GM12878 (cell line): ENCODE data around the gene ABCB7. TPM values are rescaled to one million over a fixed set of nuclear protein-coding genes. Genes with fewer than 3 reads are reported as not detected.

ENCODE experiments used
- ATAC-seq: fragments of 200-7000 bp; cut with Tn5 transposase; 3 replicates; pipeline ENCODE4 v1.9.1; 2020; ENCODE audit warnings: mild to moderate bottlenecking, moderate library complexity
- BruUV-seq: library from RNA; stranded (reverse); fragments of 400-500 nt; replicated peaks from 2 replicates; lab custom pipeline; 2021; lab: Mats Ljungman, UMichigan
- CTCF ChIA-PET: fragments of 300-600 bp; sonication (Branson Sonifier 250); formaldehyde crosslinking; extraction: SDS; loops from one replicate; lab custom pipeline; 2021; ENCODE audit warnings: inconsistent platforms; lab: Yijun Ruan, JAX
- POLR2A ChIA-PET: fragments of 350-600 bp; formaldehyde crosslinking; extraction: SDS; loops from one replicate; lab custom pipeline; 2021; ENCODE audit warnings: inconsistent platforms; lab: Charles Lee
- RAD21 ChIA-PET: fragments of 300-600 bp; sonication (Branson Sonifier 250); formaldehyde crosslinking; loops from one replicate; lab custom pipeline; 2023; ENCODE audit warnings: antibody characterized with exemption; ENCODE audit not compliant: unreplicated experiment; lab: Charles Lee
- SMC1A ChIA-PET: fragments of 300-600 bp; sonication (Branson Sonifier 250); formaldehyde crosslinking; loops from one replicate; lab custom pipeline; 2023; ENCODE audit not compliant: unreplicated experiment, uncharacterized antibody; lab: Charles Lee
- DNase-seq: peaks from one replicate; pipeline ENCODE4 v3.0.0-alpha.2; 2011; ENCODE audit warnings: low read depth, low spot score
- FAIRE-seq: peaks from 3 replicates; lab custom pipeline; 2011; peaks lifted over from hg19 to GRCh38; lab: Jason Lieb, UNC
- H2AFZ ChIP-seq: 2 replicates; pipeline ENCODE4 v1.6.0; 2011; ENCODE audit warnings: low read depth, low read length, control low read depth; ENCODE audit not compliant: control insufficient read depth
- H3K27ac ChIP-seq: 2 replicates; pipeline ENCODE4 v1.5.1; 2011; ENCODE audit warnings: control low read depth; ENCODE audit not compliant: control insufficient read depth, insufficient read depth
- H3K27me3 ChIP-seq, 2 experiments: replicated peaks in 1 of 2; 2 replicates each; pipeline versions ENCODE4 v1.6.0 to v1.6.1; 2011; ENCODE audit warnings: low read length in 1 of 2; ENCODE audit not compliant: control insufficient read depth in 2 of 2, insufficient read depth in 2 of 2
- H3K36me3 ChIP-seq, 2 experiments: 2 replicates each; pipeline ENCODE4 v1.5.1; 2011; ENCODE audit warnings: low read length in 1 of 2; ENCODE audit not compliant: control insufficient read depth in 2 of 2, insufficient read depth in 2 of 2
- H3K4me1 ChIP-seq: 2 replicates; pipeline ENCODE4 v1.6.1; 2011; ENCODE audit warnings: mild to moderate bottlenecking, low read length, moderate library complexity, mixed read lengths; ENCODE audit not compliant: control insufficient read depth, insufficient read depth
- H3K4me2 ChIP-seq: 2 replicates; pipeline ENCODE4 v1.6.0; 2011; ENCODE audit warnings: control low read depth; ENCODE audit not compliant: control insufficient read depth, insufficient read depth
- H3K4me3 ChIP-seq: fragments of 200-600 bp; sonication (generic); 2 replicates; pipeline ENCODE4 v1.5.1; 2016
- H3K79me2 ChIP-seq: 2 replicates; pipeline ENCODE4 v1.6.0; 2011; ENCODE audit warnings: low read length; ENCODE audit not compliant: control insufficient read depth, insufficient read depth
- H3K9ac ChIP-seq: 2 replicates; pipeline ENCODE4 v1.8.0; 2011; ENCODE audit warnings: low read length, control low read depth, mixed read lengths; ENCODE audit not compliant: control insufficient read depth, insufficient read depth
- H3K9me3 ChIP-seq: replicated peaks from 3 replicates; pipeline ENCODE4 v1.5.1; 2011; ENCODE audit warnings: mild to moderate bottlenecking, low read length; ENCODE audit not compliant: control insufficient read depth, insufficient read depth
- H4K20me1 ChIP-seq: 2 replicates; pipeline ENCODE4 v1.6.0; 2011; ENCODE audit not compliant: control insufficient read depth, insufficient read depth
- BACH1 ChIP-seq: fragments of 450-650 bp; IDR thresholded peaks from 2 replicates; pipeline ENCODE4 v1.6.1; 2017; ENCODE audit warnings: mild to moderate bottlenecking, borderline replicate concordance
- BCLAF1 ChIP-seq: fragments of 450-650 bp; IDR thresholded peaks from 2 replicates; pipeline ENCODE4 v1.6.1; 2017; ENCODE audit warnings: antibody characterized with exemption, mild to moderate bottlenecking, moderate library complexity
- CBFB ChIP-seq: IDR thresholded peaks from 2 replicates; pipeline ENCODE4 v1.6.1; 2016; ENCODE audit warnings: antibody characterized with exemption, low read depth
- CEBPB ChIP-seq, 2 experiments: fragments of 150-350 bp in 1 of 2; IDR thresholded peaks; 2 replicates each; pipeline ENCODE4 v1.6.1; 2012 to 2014; ENCODE audit warnings: low read depth in 2 of 2, low read length in 2 of 2, borderline replicate concordance in 1 of 2, inconsistent platforms in 1 of 2
- EZH2 ChIP-seq: IDR thresholded peaks from 2 replicates; pipeline ENCODE4 v1.6.1; 2012; ENCODE audit warnings: low read depth, mild to moderate bottlenecking, control low read depth, inconsistent platforms, low read length, borderline replicate concordance; ENCODE audit not compliant: control insufficient read depth
- HSF1 ChIP-seq: fragments of 150-350 bp; IDR thresholded peaks from 2 replicates; pipeline ENCODE4 v1.6.1; 2014; ENCODE audit warnings: mild to moderate bottlenecking, low read depth, low read length
- MTA2 ChIP-seq: fragments of 450-650 bp; IDR thresholded peaks from 2 replicates; pipeline ENCODE4 v1.6.1; 2016; ENCODE audit warnings: low read depth, mild to moderate bottlenecking, moderate library complexity
- SMC3 ChIP-seq: IDR thresholded peaks from 2 replicates; pipeline ENCODE4 v1.6.1; 2011; ENCODE audit warnings: low read length, improper control_type of control experiment, borderline replicate concordance
- SP1 ChIP-seq: IDR thresholded peaks from one replicate; pipeline ENCODE4 v1.6.1; 2011; ENCODE audit warnings: low read depth, low read length
- TCF3 ChIP-seq: IDR thresholded peaks from 2 replicates; pipeline ENCODE4 v1.6.1; 2012; ENCODE audit warnings: low read depth, mild to moderate bottlenecking, low read length, borderline replicate concordance; ENCODE audit not compliant: insufficient read depth
- USF1 ChIP-seq: IDR thresholded peaks from 2 replicates; pipeline ENCODE4 v1.6.1; 2011; ENCODE audit warnings: borderline replicate concordance, low read depth, mild to moderate bottlenecking, moderate library complexity, mixed read lengths, low read length; ENCODE audit not compliant: insufficient read depth; ENCODE audit errors: extremely low read length
- ZNF24 ChIP-seq: fragments of 450-650 bp; IDR thresholded peaks from 2 replicates; pipeline ENCODE4 v1.6.1; 2017; ENCODE audit warnings: antibody characterized with exemption, mild to moderate bottlenecking
- ZNF687 ChIP-seq: fragments of 450-650 bp; IDR thresholded peaks from 2 replicates; pipeline ENCODE4 v1.6.1; 2017; ENCODE audit warnings: mild to moderate bottlenecking, moderate library complexity
- WGBS: methylation state at CpG from one replicate; pipeline ENCODE4 v1.1.6; 2016; ENCODE audit warnings: low lambda C conversion rate; ENCODE audit not compliant: insufficient replicate concordance, insufficient coverage; ENCODE audit errors: missing lambda C conversion rate; 5-methylcytosine and 5-hydroxymethylcytosine counted together
- in situ Hi-C: fragments of 300-500 bp; cut with MboI; formaldehyde crosslinking; loops from 9 replicates; pipeline ENCODE4 v1.14.3; 2018; ENCODE audit warnings: mixed read lengths
- intact Hi-C: fragments of 100-400 bp; cut with micrococcal nuclease; formaldehyde crosslinking; loops from one replicate; pipeline ENCODE4 v1.14.2; 2022; ENCODE audit not compliant: unreplicated experiment
- polyA plus RNA-seq, 11 experiments: library from polyadenylated mRNA; depleted of rRNA in 4 of 11; unstranded in 6 of 11; stranded (reverse) in 5 of 11; fragments of >200 nt; fragmentation: Nextera tagmentation in 4 of 11; fragmentation: Illumina TruSeq in 1 of 11; extraction: Ambion mirVana in 4 of 11; extraction: Trizol in 1 of 11; gene quantifications; 1 replicate in 1 of 11; 2 replicates in 10 of 11; pipeline versions ENCODE4 v1.2.1 to v1.2.3, GENCODE V29; 2011 to 2016; ENCODE audit warnings: inconsistent platforms in 2 of 11, missing spikeins in 2 of 11, low read depth in 1 of 11
- total RNA-seq, 4 experiments: library from RNA; depleted of rRNA in 3 of 4; stranded (reverse); fragments of >200 nt in 3 of 4; fragmentation: Illumina TruSeq in 1 of 4; extraction: Trizol in 1 of 4; gene quantifications; 2 replicates each; pipeline versions ENCODE4 v1.2.1 to v1.2.3, GENCODE V29; 2013 to 2021

ABCB7 gene
- total and polyA plus RNA-seq, 10 of the 15 experiments (the other 5 are each of a cell fraction or from before 2014, with no cell fraction given) = 16.8 to 62.7 (median 30.6) TPM

GRCh38 chrX:75149654-75150053, 6.4 kb downstream of the ABCB7 start (continued):
- TF ChIP-seq BCLAF1 (no peak), ZNF24 (no peak)

- ATAC-seq = no peak
Measured at GRCh38 chrX:75132672-75133071, 23.4 kb downstream of the ABCB7 start.

More at GRCh38 chrX:75132672-75133071, 23.4 kb downstream of the ABCB7 start:
- Histone ChIP-seq H3K9me3 (no peaks in the 10 kb centered on the region; the same call in 2 of the 3 replicates), H3K79me2 (peaks cover 1% of the 10 kb centered on the region), H3K27me3 (no peaks in the 10 kb centered on the region), H4K20me1 (no peaks in the 10 kb centered on the region), H3K4me2 (no peak overlapping the region), H3K27ac (no peak overlapping the region), H3K4me3 (no peak overlapping the region), H2AFZ (no peak overlapping the region), H3K4me1 (no peaks in the 10 kb centered on the region), H3K36me3 (no peaks in the 10 kb centered on the region), H3K9ac (no peak overlapping the region)
- TF ChIP-seq ZNF687 (no peak), EZH2 (no peak), SMC3 (no peak), USF1 (no peak), SP1 (no peak), CEBPB (IDR thresholded peaks at IDR 0.05; ENCODE audit: borderline replicate concordance in 1 of 2, low read depth in 2 of 2, low read length in 2 of 2) (no peak), HSF1 (no peak), CBFB (no peak), TCF3 (no peak), BACH1 (no peak), MTA2 (no peak)
- CTCF ChIA-PET = no interaction called here
- DNase-seq = no peak
- in situ Hi-C loops = no loop called here
- POLR2A ChIA-PET = interaction anchor here (0.6 kb wide), 1 partner anchor 282 kb away, joined by 6 read pairs; no protein-coding TSS in a partner anchor
- no peak for FAIRE-seq
- 51% methylated on average over 5 of the region's 5 CpGs for WGBS
- RAD21 ChIA-PET = no interaction called here
- no TSS peak for BruUV-seq
- SMC1A ChIA-PET = interaction anchor here (0.8 to 1.0 kb wide), 2 partner anchors 8 to 22 kb away, joined by 3 read pairs; no protein-coding TSS in a partner anchor
- intact Hi-C loops = no loop called here
